ENCODE data around the gene SMNDC1. TPM values are rescaled to one million over a fixed set of nuclear protein-coding genes. Genes with fewer than 3 reads are reported as not detected.

Gene SMNDC1
- total RNA-seq, 1 experiment from 2014 or later = 57.8 TPM

- intact Hi-C loops (cut with micrococcal nuclease; ENCODE audit: unreplicated experiment) = no loop called here
- peak; percentile 53 for DNase-seq (ENCODE audit: low spot score)
- ChIA-PET POLR2A (ENCODE audit: low non-redundant PET) (no interaction called here), CTCF (no interaction called here)
- Histone ChIP-seq H3K9me3 (ENCODE audit: low read depth, low read length, poor library complexity, severe bottlenecking) (peaks cover 4% of the 10 kb centered on the region), H3K36me3 (ENCODE audit: insufficient read depth, low read length, poor library complexity, severe bottlenecking) (no peaks in the 10 kb centered on the region), H3K4me1 (ENCODE audit: insufficient read depth, low read length, poor library complexity, severe bottlenecking) (peaks cover 12% of the 10 kb centered on the region), H3K4me3 (ENCODE audit: low read depth, low read length, poor library complexity, severe bottlenecking) (no peak overlapping the region), H3K27ac (ENCODE audit: low read depth, low read length, poor library complexity, severe bottlenecking) (no peak overlapping the region), H3K27me3 (replicated peaks; ENCODE audit: insufficient read depth, low read depth, low read length, poor library complexity) (no peaks in the 10 kb centered on the region)
- no peak for TF ChIP-seq CTCF (conservative IDR thresholded peaks at IDR 0.05; ENCODE audit: low read depth, low read length)
- BruUV-seq (replicated peaks) = no TSS peak
These were observed 19.6 kb upstream of the SMNDC1 start for GRCh38 chr10:110324201-110324804.

GRCh38 chr10:110323503-110323902, 18.8 kb upstream of the SMNDC1 start:
- no peak for TF ChIP-seq CTCF (conservative IDR thresholded peaks at IDR 0.05; ENCODE audit: low read depth, low read length)
- TF ChIP-seq EZH2 (IDR thresholded peaks at IDR 0.05; ENCODE audit: borderline replicate concordance, low read depth, low read length, poor library complexity, severe bottlenecking) = no peak
- H3K9me3 ChIP-seq (ENCODE audit: low read depth, low read length, poor library complexity, severe bottlenecking) = peaks cover 4% of the 10 kb centered on the region
- POLR2A ChIA-PET (ENCODE audit: low non-redundant PET) = no interaction called here
- no peaks in the 10 kb centered on the region for H3K36me3 ChIP-seq (ENCODE audit: insufficient read depth, low read length, poor library complexity, severe bottlenecking)
- no peaks in the 10 kb centered on the region for H3K27me3 ChIP-seq (replicated peaks; ENCODE audit: insufficient read depth, low read depth, low read length, poor library complexity)
- no peak overlapping the region for H3K27ac ChIP-seq (ENCODE audit: low read depth, low read length, poor library complexity, severe bottlenecking)
- no TSS peak for BruUV-seq (replicated peaks)
- H3K4me1 ChIP-seq (ENCODE audit: insufficient read depth, low read length, poor library complexity, severe bottlenecking) = peaks cover 12% of the 10 kb centered on the region
- intact Hi-C loops (cut with micrococcal nuclease; ENCODE audit: unreplicated experiment) = no loop called here
- no peak for DNase-seq (ENCODE audit: low spot score)
- H3K4me3 ChIP-seq (ENCODE audit: low read depth, low read length, poor library complexity, severe bottlenecking) = no peak overlapping the region
- CTCF ChIA-PET = no interaction called here

- CTCF ChIA-PET = no interaction called here
- intact Hi-C loops (cut with micrococcal nuclease; ENCODE audit: unreplicated experiment) = no loop called here
These were observed 17.3 kb upstream of the SMNDC1 start for GRCh38 chr10:110321869-110322620.

More at GRCh38 chr10:110321869-110322620, 17.3 kb upstream of the SMNDC1 start:
- DNase-seq (ENCODE audit: low spot score) = no peak
- Histone ChIP-seq H3K9me3 (ENCODE audit: low read depth, low read length, poor library complexity, severe bottlenecking) (peaks cover 4% of the 10 kb centered on the region), H3K27ac (ENCODE audit: low read depth, low read length, poor library complexity, severe bottlenecking) (no peak overlapping the region), H3K36me3 (ENCODE audit: insufficient read depth, low read length, poor library complexity, severe bottlenecking) (no peaks in the 10 kb centered on the region), H3K27me3 (replicated peaks; ENCODE audit: insufficient read depth, low read depth, low read length, poor library complexity) (no peaks in the 10 kb centered on the region), H3K4me1 (ENCODE audit: insufficient read depth, low read length, poor library complexity, severe bottlenecking) (peaks cover 12% of the 10 kb centered on the region), H3K4me3 (ENCODE audit: low read depth, low read length, poor library complexity, severe bottlenecking) (no peak overlapping the region)
- TF ChIP-seq EZH2 (IDR thresholded peaks at IDR 0.05; ENCODE audit: borderline replicate concordance, low read depth, low read length, poor library complexity, severe bottlenecking) (no peak), CTCF (conservative IDR thresholded peaks at IDR 0.05; ENCODE audit: low read depth, low read length) (no peak)
- BruUV-seq (replicated peaks) = no TSS peak
- POLR2A ChIA-PET (ENCODE audit: low non-redundant PET) = no interaction called here

All from A673 (cell line).